Prostate gland (tissue), 2 donors: ENCODE results near the gene DSG2.

Source experiments
- POLR2A ChIP-seq: fragments of 450-650 bp; IDR thresholded peaks from one replicate; pipeline ENCODE4 v1.6.1; 2016; ENCODE audit warnings: antibody characterized with exemption, mild to moderate bottlenecking
- POLR2AphosphoS5 ChIP-seq: sonication (generic); formaldehyde crosslinking; IDR thresholded peaks from one replicate; pipeline ENCODE4 v1.6.1; 2017; ENCODE audit warnings: antibody characterized with exemption
- TF ChIP-seq, protein P1 (sequence below), 4 experiments: fragments of 200-600 bp in 2 of 4; fragments of 450-650 bp in 2 of 4; sonication (generic) in 2 of 4; IDR thresholded peaks; 1 replicate in 3 of 4; 2 replicates in 1 of 4; pipeline ENCODE4 v1.5.1; 2016 to 2019; ENCODE audit warnings: antibody characterized with exemption in 4 of 4, mild to moderate bottlenecking in 2 of 4, moderate library complexity in 2 of 4

- TF ChIP-seq, protein P1, sequence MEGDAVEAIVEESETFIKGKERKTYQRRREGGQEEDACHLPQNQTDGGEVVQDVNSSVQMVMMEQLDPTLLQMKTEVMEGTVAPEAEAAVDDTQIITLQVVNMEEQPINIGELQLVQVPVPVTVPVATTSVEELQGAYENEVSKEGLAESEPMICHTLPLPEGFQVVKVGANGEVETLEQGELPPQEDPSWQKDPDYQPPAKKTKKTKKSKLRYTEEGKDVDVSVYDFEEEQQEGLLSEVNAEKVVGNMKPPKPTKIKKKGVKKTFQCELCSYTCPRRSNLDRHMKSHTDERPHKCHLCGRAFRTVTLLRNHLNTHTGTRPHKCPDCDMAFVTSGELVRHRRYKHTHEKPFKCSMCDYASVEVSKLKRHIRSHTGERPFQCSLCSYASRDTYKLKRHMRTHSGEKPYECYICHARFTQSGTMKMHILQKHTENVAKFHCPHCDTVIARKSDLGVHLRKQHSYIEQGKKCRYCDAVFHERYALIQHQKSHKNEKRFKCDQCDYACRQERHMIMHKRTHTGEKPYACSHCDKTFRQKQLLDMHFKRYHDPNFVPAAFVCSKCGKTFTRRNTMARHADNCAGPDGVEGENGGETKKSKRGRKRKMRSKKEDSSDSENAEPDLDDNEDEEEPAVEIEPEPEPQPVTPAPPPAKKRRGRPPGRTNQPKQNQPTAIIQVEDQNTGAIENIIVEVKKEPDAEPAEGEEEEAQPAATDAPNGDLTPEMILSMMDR (IDR thresholded peaks at IDR 0.05), result no peak
- no peak for TF ChIP-seq POLR2A
- no peak for TF ChIP-seq POLR2AphosphoS5
Observed at GRCh38 chr18:31512203-31512764, 14.3 kb downstream of the DSG2 start.
